OCI-LY1 (cell line): ENCODE measurements around the gene FA2H.

Source experiments
- H2AFZ ChIP-seq: fragments of 200-600 bp; sonication (generic), shearing (Covaris generic); 2 replicates; pipeline ENCODE4 v1.6.0; 2014; ENCODE audit warnings: antibody characterized with exemption, mild to moderate bottlenecking, low read length
- H3F3A ChIP-seq: fragments of 200-600 bp; sonication (generic), shearing (Covaris generic); 2 replicates; pipeline ENCODE4 v1.6.0; 2014; ENCODE audit warnings: mild to moderate bottlenecking, antibody characterized with exemption, low read length, moderate library complexity; ENCODE audit not compliant: insufficient read depth
- H3K27ac ChIP-seq: fragments of 200-600 bp; sonication (generic); 2 replicates; pipeline ENCODE4 v1.5.1; 2014; ENCODE audit warnings: low read length, mixed run types, mild to moderate bottlenecking, low read depth; ENCODE audit not compliant: poor library complexity, severe bottlenecking
- H3K27me3 ChIP-seq: fragments of 200-600 bp; sonication (generic); 2 replicates; pipeline ENCODE4 v1.6.0; 2014; ENCODE audit warnings: antibody characterized with exemption, mild to moderate bottlenecking, low read length, moderate library complexity; ENCODE audit not compliant: insufficient read depth
- H3K36me3 ChIP-seq: fragments of 200-600 bp; sonication (generic); 2 replicates; pipeline ENCODE4 v1.6.1; 2014; ENCODE audit warnings: mild to moderate bottlenecking, antibody characterized with exemption, low read length, moderate library complexity, mixed read lengths; ENCODE audit not compliant: insufficient read depth
- H3K4me1 ChIP-seq: fragments of 200-600 bp; sonication (generic); 2 replicates; pipeline ENCODE4 v1.5.1; 2014; ENCODE audit warnings: mild to moderate bottlenecking, low read length, moderate library complexity; ENCODE audit not compliant: insufficient read depth, severe bottlenecking
- H3K4me2 ChIP-seq: fragments of 200-600 bp; sonication (generic), shearing (Covaris generic); 2 replicates; pipeline ENCODE4 v1.6.1; 2014; ENCODE audit warnings: low read length
- H3K4me3 ChIP-seq: fragments of 200-600 bp; sonication (generic); 2 replicates; pipeline ENCODE4 v1.5.1; 2014; ENCODE audit warnings: low read length, low read depth, mild to moderate bottlenecking, mixed read lengths; ENCODE audit not compliant: poor library complexity, severe bottlenecking
- H3K79me2 ChIP-seq: fragments of 200-600 bp; shearing (Covaris generic); 2 replicates; pipeline ENCODE4 v1.6.1; 2016; ENCODE audit warnings: mixed run types, low read length, mixed read lengths; ENCODE audit not compliant: insufficient read depth
- H3K9ac ChIP-seq: fragments of 200-600 bp; sonication (generic), shearing (Covaris generic); 2 replicates; pipeline ENCODE4 v1.6.1; 2014; ENCODE audit warnings: mild to moderate bottlenecking, low read length, mixed read lengths
- H3K9me2 ChIP-seq: fragments of 200-600 bp; sonication (generic), shearing (Covaris generic); 2 replicates; pipeline ENCODE4 v1.6.1; 2014; ENCODE audit warnings: low read depth, mild to moderate bottlenecking, low read length, mixed read lengths
- H3K9me3 ChIP-seq: fragments of 200-600 bp; shearing (Covaris generic); 2 replicates; pipeline ENCODE4 v1.6.1; 2014; ENCODE audit warnings: low read length, mixed read lengths
- H4K20me1 ChIP-seq: fragments of 200-600 bp; sonication (generic), shearing (Covaris generic); 2 replicates; pipeline ENCODE4 v1.6.0; 2016; ENCODE audit warnings: mild to moderate bottlenecking, low read length; ENCODE audit not compliant: insufficient read depth
- CTCF ChIP-seq: fragments of 200-600 bp; sonication (generic), shearing (Covaris generic); IDR thresholded peaks from 2 replicates; pipeline ENCODE4 v1.5.1; 2017; ENCODE audit warnings: mild to moderate bottlenecking, antibody characterized with exemption, low read length, moderate library complexity, mixed read lengths
- EZH2 ChIP-seq: fragments of 200-600 bp; sonication (generic), shearing (Covaris generic); IDR thresholded peaks from 2 replicates; pipeline ENCODE4 v1.8.0; 2017; ENCODE audit warnings: borderline replicate concordance, mixed run types, mild to moderate bottlenecking, antibody characterized with exemption, low read length, moderate library complexity, mixed read lengths

The FA2H gene

DNA sequence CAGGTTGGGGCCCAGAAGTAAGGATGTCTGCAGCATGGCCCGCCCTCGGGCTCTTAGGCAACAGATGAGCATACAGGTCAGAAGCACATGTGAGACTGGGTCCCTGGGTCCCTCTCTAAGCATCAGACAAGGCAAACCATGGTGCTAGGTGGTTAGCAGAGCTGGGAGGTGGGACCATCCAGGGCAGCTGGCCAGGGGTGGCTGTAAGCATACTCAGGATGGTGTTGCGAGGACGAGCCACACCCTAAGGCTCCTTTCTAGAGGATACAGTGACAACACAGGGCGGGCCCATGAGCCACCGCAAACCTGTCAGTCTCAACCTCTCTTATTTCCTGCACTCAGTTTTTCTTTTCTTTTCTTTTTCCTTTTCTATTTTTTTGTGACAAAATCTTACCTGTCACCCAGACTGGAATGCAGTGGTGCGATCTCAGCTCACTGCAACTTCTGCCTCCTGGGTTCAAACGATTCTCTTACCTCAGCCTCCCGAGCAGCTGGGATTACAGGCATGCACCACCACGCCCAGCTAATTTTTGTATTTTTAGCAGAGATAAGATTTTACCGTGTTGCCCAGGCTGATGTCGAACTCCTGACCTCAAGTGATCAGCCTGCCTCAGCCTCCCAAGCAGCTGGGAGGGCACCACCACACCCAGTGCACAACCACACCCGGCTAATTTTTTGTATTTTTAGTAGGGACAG, 3.6 kb downstream of the FA2H start:
- H3K9ac ChIP-seq: no peak overlapping the region
- no peaks in the 10 kb centered on the region for H3K9me3 ChIP-seq
- no peak overlapping the region for H3K27ac ChIP-seq
- no peaks in the 10 kb centered on the region for H4K20me1 ChIP-seq
- H3K4me1 ChIP-seq: peaks cover 5% of the 10 kb centered on the region
- H3K79me2 ChIP-seq: no peaks in the 10 kb centered on the region
- no peak for TF ChIP-seq CTCF
- no peak for TF ChIP-seq EZH2
- H3K4me3 ChIP-seq: no peak overlapping the region
- H3K9me2 ChIP-seq: no peaks in the 10 kb centered on the region
- H3F3A ChIP-seq: no peaks in the 10 kb centered on the region
- H3K36me3 ChIP-seq: no peaks in the 10 kb centered on the region
- peaks cover 17% of the 10 kb centered on the region for H3K27me3 ChIP-seq
- H2AFZ ChIP-seq: no peak overlapping the region
- H3K4me2 ChIP-seq: no peak overlapping the region

GRCh38 chr16:74769586-74770190, 4.9 kb downstream of the FA2H start:
- H3K27ac ChIP-seq: no peak overlapping the region
- no peaks in the 10 kb centered on the region for H3K36me3 ChIP-seq
- H3K4me3 ChIP-seq: no peak overlapping the region
- H2AFZ ChIP-seq: no peak overlapping the region
- H3K9me3 ChIP-seq: no peaks in the 10 kb centered on the region
- no peak overlapping the region for H3K9ac ChIP-seq
- H3F3A ChIP-seq: no peaks in the 10 kb centered on the region
- no peaks in the 10 kb centered on the region for H3K79me2 ChIP-seq
- H3K4me2 ChIP-seq: no peak overlapping the region
- H3K9me2 ChIP-seq: no peaks in the 10 kb centered on the region
- H3K27me3 ChIP-seq: peaks cover 17% of the 10 kb centered on the region
- TF ChIP-seq CTCF: no peak
- no peak for TF ChIP-seq EZH2
- H4K20me1 ChIP-seq: no peaks in the 10 kb centered on the region
- H3K4me1 ChIP-seq: peaks cover 5% of the 10 kb centered on the region

DNA sequence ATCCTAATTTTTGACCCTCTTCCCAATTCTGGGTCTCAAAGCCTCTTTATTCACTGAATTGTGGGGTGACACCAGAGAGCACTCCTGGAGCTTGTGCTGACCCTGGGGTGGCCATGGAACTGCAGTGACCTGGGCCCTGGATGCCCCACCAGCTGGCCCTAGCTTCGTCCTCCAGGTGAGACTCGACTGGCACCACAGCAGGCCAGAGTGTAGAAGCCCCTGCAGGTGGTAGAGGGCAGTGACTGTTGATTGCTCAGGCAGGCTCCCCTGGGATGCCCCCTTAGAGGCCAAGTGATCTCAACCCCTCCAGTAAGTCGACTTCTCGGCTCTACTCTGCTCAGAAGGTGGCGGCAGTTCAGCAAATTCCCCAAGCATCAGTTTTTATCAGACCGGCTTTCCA, 6.4 kb downstream of the FA2H start:
- Histone ChIP-seq H3K27ac (no peak overlapping the region), H2AFZ (no peak overlapping the region), H3K36me3 (no peaks in the 10 kb centered on the region), H3K27me3 (peaks cover 13% of the 10 kb centered on the region), H3K9ac (no peak overlapping the region), H3K9me2 (no peaks in the 10 kb centered on the region), H4K20me1 (no peaks in the 10 kb centered on the region), H3K79me2 (no peaks in the 10 kb centered on the region), H3K4me3 (no peak overlapping the region), H3K4me1 (no peaks in the 10 kb centered on the region), H3K9me3 (no peaks in the 10 kb centered on the region), H3F3A (no peaks in the 10 kb centered on the region), H3K4me2 (no peak overlapping the region)
- no peak for TF ChIP-seq EZH2
- no peak for TF ChIP-seq CTCF
